OCI-LY1 (cell line): ENCODE results near the gene UBASH3B.

Experiments
- EZH2 ChIP-seq: fragments of 200-600 bp; sonication (generic), shearing (Covaris generic); IDR thresholded peaks from 2 replicates; pipeline ENCODE4 v1.8.0; 2017; ENCODE audit warnings: borderline replicate concordance, mixed run types, mild to moderate bottlenecking, antibody characterized with exemption, low read length, moderate library complexity, mixed read lengths
- TF ChIP-seq, protein P1 (sequence below): fragments of 200-600 bp; sonication (generic), shearing (Covaris generic); IDR thresholded peaks from 2 replicates; pipeline ENCODE4 v1.5.1; 2017; ENCODE audit warnings: mild to moderate bottlenecking, antibody characterized with exemption, low read length, moderate library complexity, mixed read lengths

DNA sequence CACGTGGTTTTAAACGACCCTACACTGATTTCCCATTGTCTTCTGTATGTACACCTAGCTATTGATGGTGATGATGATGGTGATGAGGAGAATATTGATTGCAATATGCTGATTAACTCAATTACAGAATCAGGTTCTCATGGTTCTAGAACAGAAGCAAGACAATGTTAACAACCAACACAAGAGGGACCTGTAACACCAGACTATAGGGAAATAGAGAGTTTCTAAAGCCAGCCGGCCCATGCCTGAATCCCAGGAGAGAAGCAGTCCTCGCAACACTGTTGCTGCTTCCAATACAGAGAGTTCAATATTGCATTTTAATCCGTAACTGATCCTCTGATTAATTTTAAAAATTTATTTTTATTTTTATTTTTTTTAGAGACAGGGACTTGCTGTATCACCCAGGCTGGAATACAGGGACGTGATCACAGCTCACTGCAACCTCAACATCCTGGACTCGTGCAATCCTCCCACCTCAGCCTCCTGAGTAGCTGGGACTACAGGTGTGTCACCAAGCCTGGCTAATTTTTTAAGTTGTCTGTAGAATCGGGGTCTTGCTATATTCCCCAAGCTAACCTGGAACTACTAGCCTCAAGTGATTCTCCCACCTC is 22.2 kb upstream of the UBASH3B start:
- TF ChIP-seq, protein P1, sequence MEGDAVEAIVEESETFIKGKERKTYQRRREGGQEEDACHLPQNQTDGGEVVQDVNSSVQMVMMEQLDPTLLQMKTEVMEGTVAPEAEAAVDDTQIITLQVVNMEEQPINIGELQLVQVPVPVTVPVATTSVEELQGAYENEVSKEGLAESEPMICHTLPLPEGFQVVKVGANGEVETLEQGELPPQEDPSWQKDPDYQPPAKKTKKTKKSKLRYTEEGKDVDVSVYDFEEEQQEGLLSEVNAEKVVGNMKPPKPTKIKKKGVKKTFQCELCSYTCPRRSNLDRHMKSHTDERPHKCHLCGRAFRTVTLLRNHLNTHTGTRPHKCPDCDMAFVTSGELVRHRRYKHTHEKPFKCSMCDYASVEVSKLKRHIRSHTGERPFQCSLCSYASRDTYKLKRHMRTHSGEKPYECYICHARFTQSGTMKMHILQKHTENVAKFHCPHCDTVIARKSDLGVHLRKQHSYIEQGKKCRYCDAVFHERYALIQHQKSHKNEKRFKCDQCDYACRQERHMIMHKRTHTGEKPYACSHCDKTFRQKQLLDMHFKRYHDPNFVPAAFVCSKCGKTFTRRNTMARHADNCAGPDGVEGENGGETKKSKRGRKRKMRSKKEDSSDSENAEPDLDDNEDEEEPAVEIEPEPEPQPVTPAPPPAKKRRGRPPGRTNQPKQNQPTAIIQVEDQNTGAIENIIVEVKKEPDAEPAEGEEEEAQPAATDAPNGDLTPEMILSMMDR = peak; percentile 56
- no peak for TF ChIP-seq EZH2
